ENCODE data around the gene SYNE2. TPM values are rescaled to one million over a fixed set of nuclear protein-coding genes. Genes with fewer than 3 reads are reported as not detected.

SYNE2 gene
- total RNA-seq, 1 experiment from 2014 or later, result 37.5 TPM

GRCh38 chr14:63952933-63953437 is 100.2 kb downstream of the SYNE2 start:
- Histone ChIP-seq H3K9me3 (ENCODE audit: control insufficient read depth, insufficient read depth, low read depth, low read length) (no peaks in the 10 kb centered on the region), H3K4me1 (ENCODE audit: control insufficient read depth, insufficient read depth, low read length) (no peaks in the 10 kb centered on the region), H3K27ac (ENCODE audit: low read length) (no peak overlapping the region), H3K27me3 (ENCODE audit: control insufficient read depth, insufficient read depth, low read length) (no peaks in the 10 kb centered on the region), H3K36me3 (ENCODE audit: control insufficient read depth, insufficient read depth, low read length) (no peaks in the 10 kb centered on the region), H3K4me3 (ENCODE audit: low read depth in 2 of 2, low read length in 2 of 2) (no peak overlapping the region)
- DNase-seq (ENCODE audit: low read depth, low spot score) (no peak), ATAC-seq (no peak)
- TF ChIP-seq TCF7L2 (IDR thresholded peaks at IDR 0.05; ENCODE audit: low read depth, low read length), result no peak
- TF ChIP-seq SIN3A (IDR thresholded peaks at IDR 0.05; ENCODE audit: borderline replicate concordance, insufficient read depth, low read depth, low read length), result no peak
- no peak for TF ChIP-seq CTCF (IDR thresholded peaks at IDR 0.05)
- no peak for TF ChIP-seq POLR2AphosphoS5 (IDR thresholded peaks at IDR 0.05; ENCODE audit: low read depth, low read length)
- TF ChIP-seq REST (IDR thresholded peaks at IDR 0.05; ENCODE audit: insufficient read depth in 1 of 2, low read depth in 2 of 2, low read length in 1 of 2), result no peak
- BruUV-seq (replicated peaks), result no TSS peak
- intact Hi-C loops (cut with micrococcal nuclease; ENCODE audit: unreplicated experiment), result no loop called here
- in situ Hi-C loops (cut with HindIII; ENCODE audit: low pct_unique_long_range_greater_than_20kb, low sequenced_read_pairs), result no loop called here
- ChIA-PET POLR2A (no interaction called here), CTCF (no interaction called here)

GRCh38 chr14:63956326-63956725 is 103.5 kb downstream of the SYNE2 start:
- Histone ChIP-seq H3K36me3 (ENCODE audit: control insufficient read depth, insufficient read depth, low read length) (no peaks in the 10 kb centered on the region), H3K9me3 (ENCODE audit: control insufficient read depth, insufficient read depth, low read depth, low read length) (no peaks in the 10 kb centered on the region), H3K4me3 (ENCODE audit: low read depth in 2 of 2, low read length in 2 of 2) (no peak overlapping the region), H3K27me3 (ENCODE audit: control insufficient read depth, insufficient read depth, low read length) (no peaks in the 10 kb centered on the region), H3K27ac (ENCODE audit: low read length) (no peak overlapping the region), H3K4me1 (ENCODE audit: control insufficient read depth, insufficient read depth, low read length) (no peaks in the 10 kb centered on the region)
- DNase-seq (ENCODE audit: low read depth, low spot score) (no peak), ATAC-seq (no peak)
- in situ Hi-C loops (cut with HindIII; ENCODE audit: low pct_unique_long_range_greater_than_20kb, low sequenced_read_pairs) (no loop called here), intact Hi-C loops (cut with micrococcal nuclease; ENCODE audit: unreplicated experiment) (no loop called here)
- CTCF ChIA-PET, result no interaction called here
- no TSS peak for BruUV-seq (replicated peaks)
- POLR2A ChIA-PET, result no interaction called here
- TF ChIP-seq CTCF (IDR thresholded peaks at IDR 0.05), result no peak
- TF ChIP-seq SIN3A (IDR thresholded peaks at IDR 0.05; ENCODE audit: borderline replicate concordance, insufficient read depth, low read depth, low read length), result no peak
- TF ChIP-seq REST (IDR thresholded peaks at IDR 0.05; ENCODE audit: insufficient read depth in 1 of 2, low read depth in 2 of 2, low read length in 1 of 2), result no peak
- no peak for TF ChIP-seq TCF7L2 (IDR thresholded peaks at IDR 0.05; ENCODE audit: low read depth, low read length)
- no peak for TF ChIP-seq POLR2AphosphoS5 (IDR thresholded peaks at IDR 0.05; ENCODE audit: low read depth, low read length)

Measured in Panc1 (cell line).